HEK293T (cell line): Measurements from ENCODE around the gene TCF3.

Experiments
- BHLHE40 ChIP-seq: fragments of 450-650 bp; IDR thresholded peaks from 2 replicates; pipeline ENCODE4 v1.6.1; 2016; ENCODE audit warnings: mild to moderate bottlenecking, moderate library complexity, borderline replicate concordance
- CTBP1 ChIP-seq: fragments of 450-650 bp; IDR thresholded peaks from 2 replicates; pipeline ENCODE4 v1.6.1; 2016; ENCODE audit warnings: borderline replicate concordance
- HDGF ChIP-seq: fragments of 450-650 bp; IDR thresholded peaks from 2 replicates; pipeline ENCODE4 v1.6.1; 2017; ENCODE audit warnings: antibody characterized with exemption, borderline replicate concordance
- SUZ12 ChIP-seq: fragments of 450-650 bp; IDR thresholded peaks from 2 replicates; pipeline ENCODE4 v1.6.1; 2016; ENCODE audit warnings: mild to moderate bottlenecking
- TARDBP ChIP-seq: fragments of 450-650 bp; IDR thresholded peaks from 2 replicates; pipeline ENCODE4 v1.6.1; 2016
- ZNF384 ChIP-seq: fragments of 450-650 bp; IDR thresholded peaks from 2 replicates; pipeline ENCODE4 v1.6.1; 2016

GRCh38 chr19:1644070-1644469 is 8.3 kb downstream of the TCF3 start:
- no peak for TF ChIP-seq HDGF
- TF ChIP-seq TARDBP: no peak
- TF ChIP-seq SUZ12: no peak
- no peak for TF ChIP-seq BHLHE40
- no peak for TF ChIP-seq CTBP1
- no peak for TF ChIP-seq ZNF384
